DOHH2 (cell line): Measurements from ENCODE around the gene RUNX2.
"Not testable (repeated sequence)": the region's sequence is repeated elsewhere in the genome, so short reads cannot be mapped to it uniquely, and the experiment has no call there.

Experiments
- H3F3A ChIP-seq: fragments of 200-600 bp; sonication (generic), shearing (Covaris generic); 2 replicates; pipeline ENCODE4 v1.6.0; 2016; ENCODE audit warnings: antibody characterized with exemption, mild to moderate bottlenecking; ENCODE audit not compliant: control insufficient read depth, insufficient read depth
- H3K27ac ChIP-seq: fragments of 200-600 bp; sonication (generic); 2 replicates; pipeline ENCODE4 v1.5.1; 2014; ENCODE audit warnings: low read depth, mild to moderate bottlenecking, low read length, moderate library complexity
- H3K27me3 ChIP-seq: fragments of 200-600 bp; sonication (generic); 2 replicates; pipeline ENCODE4 v1.6.1; 2014; ENCODE audit warnings: mild to moderate bottlenecking, low read length, mixed read lengths; ENCODE audit not compliant: control insufficient read depth
- H3K36me3 ChIP-seq: fragments of 200-600 bp; sonication (generic); 2 replicates; pipeline ENCODE4 v1.6.1; 2014; ENCODE audit warnings: mild to moderate bottlenecking, low read length, moderate library complexity, mixed read lengths; ENCODE audit not compliant: control insufficient read depth
- H3K4me1 ChIP-seq: fragments of 200-600 bp; sonication (generic); 2 replicates; pipeline ENCODE4 v1.6.1; 2014; ENCODE audit warnings: mild to moderate bottlenecking, low read length, mixed read lengths; ENCODE audit not compliant: control insufficient read depth
- H3K4me2 ChIP-seq: fragments of 200-600 bp; sonication (generic); 2 replicates; pipeline ENCODE4 v1.6.0; 2014; ENCODE audit warnings: mild to moderate bottlenecking, low read length, moderate library complexity
- H3K4me3 ChIP-seq: fragments of 200-600 bp; sonication (generic); 2 replicates; pipeline ENCODE4 v1.5.1; 2014; ENCODE audit warnings: mild to moderate bottlenecking, low read length, mixed read lengths
- H3K79me2 ChIP-seq: fragments of 200-600 bp; sonication (generic); 2 replicates; pipeline ENCODE4 v1.6.1; 2014; ENCODE audit warnings: mild to moderate bottlenecking, low read length, mixed read lengths; ENCODE audit not compliant: control insufficient read depth
- H3K9me2 ChIP-seq: fragments of 200-600 bp; sonication (generic); replicated peaks from 2 replicates; pipeline ENCODE4 v1.6.1; 2014; ENCODE audit warnings: mild to moderate bottlenecking, low read length, mixed read lengths; ENCODE audit not compliant: control insufficient read depth
- H3K9me3 ChIP-seq: fragments of 200-600 bp; sonication (generic); 2 replicates; pipeline ENCODE4 v1.6.1; 2014; ENCODE audit warnings: antibody characterized with exemption, low read length, mixed read lengths; ENCODE audit not compliant: control insufficient read depth, insufficient read depth
- H4K20me1 ChIP-seq: fragments of 200-600 bp; sonication (generic); 2 replicates; pipeline ENCODE4 v1.6.0; 2014; ENCODE audit warnings: low read depth, mild to moderate bottlenecking, antibody characterized with exemption, low read length, moderate library complexity; ENCODE audit not compliant: control insufficient read depth, insufficient read depth
- EZH2phosphoT487 ChIP-seq: fragments of 200-600 bp; sonication (generic); IDR thresholded peaks from 2 replicates; pipeline ENCODE4 v1.6.1; 2017; ENCODE audit warnings: borderline replicate concordance, mild to moderate bottlenecking, antibody characterized with exemption, low read length, moderate library complexity, mixed read lengths
- TF ChIP-seq, protein P1 (sequence below): fragments of 200-600 bp; sonication (generic); IDR thresholded peaks from one replicate; pipeline ENCODE4 v1.5.1; 2014; ENCODE audit warnings: antibody characterized with exemption, mild to moderate bottlenecking, low read depth, low read length; ENCODE audit not compliant: poor library complexity, severe bottlenecking

Gene RUNX2

DNA sequence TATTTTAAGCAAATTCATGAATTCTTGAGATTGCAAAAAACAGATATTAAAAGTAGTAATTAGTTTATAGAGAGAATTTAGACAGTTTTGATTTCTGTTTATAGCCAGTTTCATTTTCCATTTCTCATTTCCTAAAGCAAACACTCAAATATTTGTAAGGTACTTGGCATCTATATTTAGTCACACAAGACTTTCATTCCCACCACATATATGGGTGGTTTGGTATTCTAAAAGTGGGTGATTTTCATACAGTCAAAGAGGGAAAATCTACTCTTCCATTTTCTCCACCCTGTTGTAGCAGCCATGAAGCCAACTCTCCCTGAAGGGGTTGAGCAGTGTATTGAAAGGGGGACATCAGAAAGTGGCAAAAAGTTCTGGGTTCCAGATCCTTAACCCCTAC lies 230.7 kb downstream of the RUNX2 start:
- Histone ChIP-seq H3K36me3 (no peaks in the 10 kb centered on the region), H3K79me2 (no peaks in the 10 kb centered on the region), H3K4me1 (no peaks in the 10 kb centered on the region), H3K4me2 (no peak overlapping the region), H3K9me2 (no peaks in the 10 kb centered on the region), H3K9me3 (no peaks in the 10 kb centered on the region), H3K27me3 (peaks cover 21% of the 10 kb centered on the region), H3K27ac (no peak overlapping the region), H3K4me3 (no peak overlapping the region), H4K20me1 (no peaks in the 10 kb centered on the region), H3F3A (no peaks in the 10 kb centered on the region)
- TF ChIP-seq, protein P1, sequence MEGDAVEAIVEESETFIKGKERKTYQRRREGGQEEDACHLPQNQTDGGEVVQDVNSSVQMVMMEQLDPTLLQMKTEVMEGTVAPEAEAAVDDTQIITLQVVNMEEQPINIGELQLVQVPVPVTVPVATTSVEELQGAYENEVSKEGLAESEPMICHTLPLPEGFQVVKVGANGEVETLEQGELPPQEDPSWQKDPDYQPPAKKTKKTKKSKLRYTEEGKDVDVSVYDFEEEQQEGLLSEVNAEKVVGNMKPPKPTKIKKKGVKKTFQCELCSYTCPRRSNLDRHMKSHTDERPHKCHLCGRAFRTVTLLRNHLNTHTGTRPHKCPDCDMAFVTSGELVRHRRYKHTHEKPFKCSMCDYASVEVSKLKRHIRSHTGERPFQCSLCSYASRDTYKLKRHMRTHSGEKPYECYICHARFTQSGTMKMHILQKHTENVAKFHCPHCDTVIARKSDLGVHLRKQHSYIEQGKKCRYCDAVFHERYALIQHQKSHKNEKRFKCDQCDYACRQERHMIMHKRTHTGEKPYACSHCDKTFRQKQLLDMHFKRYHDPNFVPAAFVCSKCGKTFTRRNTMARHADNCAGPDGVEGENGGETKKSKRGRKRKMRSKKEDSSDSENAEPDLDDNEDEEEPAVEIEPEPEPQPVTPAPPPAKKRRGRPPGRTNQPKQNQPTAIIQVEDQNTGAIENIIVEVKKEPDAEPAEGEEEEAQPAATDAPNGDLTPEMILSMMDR: no peak
- TF ChIP-seq EZH2phosphoT487: no peak

DNA sequence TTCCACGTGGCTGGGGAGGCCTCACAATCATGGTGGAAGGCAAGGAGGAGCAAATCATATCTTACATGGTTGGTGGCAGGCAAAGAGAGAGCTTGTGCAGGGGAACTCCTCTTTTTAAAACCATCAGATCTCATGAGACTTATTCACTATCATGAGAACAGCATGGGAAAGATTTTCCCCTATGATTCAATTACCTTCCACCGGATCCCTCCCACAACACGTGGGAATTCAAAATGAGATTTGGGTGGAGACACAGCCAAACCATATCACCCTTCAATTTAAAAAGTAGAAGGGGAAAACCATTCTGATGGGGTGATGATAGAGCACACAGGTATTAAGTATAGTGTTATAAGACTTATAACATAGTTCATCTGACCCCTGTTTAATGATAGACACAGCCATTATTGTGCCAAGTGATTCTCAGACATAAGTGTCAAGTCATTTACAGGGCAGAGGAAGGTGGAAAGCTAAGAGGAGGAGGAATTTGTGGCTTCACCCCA lies 232.2 kb downstream of the RUNX2 start:
- not testable (repeated sequence) for H3K27ac ChIP-seq, H3K4me2 ChIP-seq

GRCh38 chr6:45562171-45562570 lies 234.0 kb downstream of the RUNX2 start:
- H3K4me2 ChIP-seq: no peak overlapping the region
- no peaks in the 10 kb centered on the region for H3F3A ChIP-seq
- H3K9me3 ChIP-seq: no peaks in the 10 kb centered on the region
- H3K9me2 ChIP-seq: no peaks in the 10 kb centered on the region
- TF ChIP-seq EZH2phosphoT487: no peak
- TF ChIP-seq, protein P1: no peak
- no peaks in the 10 kb centered on the region for H3K36me3 ChIP-seq
- H4K20me1 ChIP-seq: no peaks in the 10 kb centered on the region
- peaks cover 21% of the 10 kb centered on the region for H3K27me3 ChIP-seq
- no peaks in the 10 kb centered on the region for H3K4me1 ChIP-seq
- no peak overlapping the region for H3K27ac ChIP-seq
- no peaks in the 10 kb centered on the region for H3K79me2 ChIP-seq
- H3K4me3 ChIP-seq: no peak overlapping the region

More for the DNA sequence above, 232.2 kb downstream of the RUNX2 start:
- not testable (repeated sequence) for H3K4me3 ChIP-seq, H3K9me3 ChIP-seq, H3K9me2 ChIP-seq, H3K4me1 ChIP-seq, H3K79me2 ChIP-seq, H3K36me3 ChIP-seq, H3F3A ChIP-seq, H4K20me1 ChIP-seq
- peaks cover 17% of the 10 kb centered on the region for H3K27me3 ChIP-seq

DNA sequence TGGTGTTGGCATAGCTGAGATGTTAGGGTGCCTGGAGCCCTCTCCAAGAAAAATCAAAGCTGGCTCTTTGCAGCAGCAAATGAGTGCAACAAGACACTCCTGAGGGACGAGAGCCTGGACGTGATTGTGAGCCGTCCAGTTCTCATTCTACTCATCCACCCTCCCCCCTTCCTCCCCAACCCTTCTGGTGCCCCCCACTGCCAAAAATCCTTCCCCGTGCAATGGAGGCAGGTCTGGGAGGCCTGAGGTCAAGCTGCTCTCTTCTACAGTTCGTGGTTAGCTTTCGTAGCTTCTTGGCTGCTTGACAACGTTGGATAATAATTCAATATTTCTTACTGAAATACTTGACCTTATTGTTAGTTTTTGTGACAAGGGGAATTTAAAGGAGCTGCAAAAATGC lies 234.9 kb downstream of the RUNX2 start:
- no peaks in the 10 kb centered on the region for H3K4me1 ChIP-seq
- no peak overlapping the region for H3K27ac ChIP-seq
- no peak overlapping the region for H3K4me3 ChIP-seq
- no peaks in the 10 kb centered on the region for H4K20me1 ChIP-seq
- peaks cover 21% of the 10 kb centered on the region for H3K27me3 ChIP-seq
- H3K9me3 ChIP-seq: no peaks in the 10 kb centered on the region
- H3K79me2 ChIP-seq: no peaks in the 10 kb centered on the region
- H3F3A ChIP-seq: no peaks in the 10 kb centered on the region
- no peak overlapping the region for H3K4me2 ChIP-seq
- H3K9me2 ChIP-seq: no peaks in the 10 kb centered on the region
- TF ChIP-seq EZH2phosphoT487: no peak
- TF ChIP-seq, protein P1: no peak
- H3K36me3 ChIP-seq: no peaks in the 10 kb centered on the region
